ENCODE results near the gene MTMR10. TPM values are rescaled to one million over a fixed set of nuclear protein-coding genes. Genes with fewer than 3 reads are reported as not detected.

Gene MTMR10, protein sequence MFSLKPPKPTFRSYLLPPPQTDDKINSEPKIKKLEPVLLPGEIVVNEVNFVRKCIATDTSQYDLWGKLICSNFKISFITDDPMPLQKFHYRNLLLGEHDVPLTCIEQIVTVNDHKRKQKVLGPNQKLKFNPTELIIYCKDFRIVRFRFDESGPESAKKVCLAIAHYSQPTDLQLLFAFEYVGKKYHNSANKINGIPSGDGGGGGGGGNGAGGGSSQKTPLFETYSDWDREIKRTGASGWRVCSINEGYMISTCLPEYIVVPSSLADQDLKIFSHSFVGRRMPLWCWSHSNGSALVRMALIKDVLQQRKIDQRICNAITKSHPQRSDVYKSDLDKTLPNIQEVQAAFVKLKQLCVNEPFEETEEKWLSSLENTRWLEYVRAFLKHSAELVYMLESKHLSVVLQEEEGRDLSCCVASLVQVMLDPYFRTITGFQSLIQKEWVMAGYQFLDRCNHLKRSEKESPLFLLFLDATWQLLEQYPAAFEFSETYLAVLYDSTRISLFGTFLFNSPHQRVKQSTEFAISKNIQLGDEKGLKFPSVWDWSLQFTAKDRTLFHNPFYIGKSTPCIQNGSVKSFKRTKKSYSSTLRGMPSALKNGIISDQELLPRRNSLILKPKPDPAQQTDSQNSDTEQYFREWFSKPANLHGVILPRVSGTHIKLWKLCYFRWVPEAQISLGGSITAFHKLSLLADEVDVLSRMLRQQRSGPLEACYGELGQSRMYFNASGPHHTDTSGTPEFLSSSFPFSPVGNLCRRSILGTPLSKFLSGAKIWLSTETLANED
- total RNA-seq: 36.3 TPM
- long read RNA-seq, partial matches to known transcripts: 3 of 14 reads
- long read RNA-seq, other reads (novel, unspliced or antisense): 11 of 14 reads

DNA sequence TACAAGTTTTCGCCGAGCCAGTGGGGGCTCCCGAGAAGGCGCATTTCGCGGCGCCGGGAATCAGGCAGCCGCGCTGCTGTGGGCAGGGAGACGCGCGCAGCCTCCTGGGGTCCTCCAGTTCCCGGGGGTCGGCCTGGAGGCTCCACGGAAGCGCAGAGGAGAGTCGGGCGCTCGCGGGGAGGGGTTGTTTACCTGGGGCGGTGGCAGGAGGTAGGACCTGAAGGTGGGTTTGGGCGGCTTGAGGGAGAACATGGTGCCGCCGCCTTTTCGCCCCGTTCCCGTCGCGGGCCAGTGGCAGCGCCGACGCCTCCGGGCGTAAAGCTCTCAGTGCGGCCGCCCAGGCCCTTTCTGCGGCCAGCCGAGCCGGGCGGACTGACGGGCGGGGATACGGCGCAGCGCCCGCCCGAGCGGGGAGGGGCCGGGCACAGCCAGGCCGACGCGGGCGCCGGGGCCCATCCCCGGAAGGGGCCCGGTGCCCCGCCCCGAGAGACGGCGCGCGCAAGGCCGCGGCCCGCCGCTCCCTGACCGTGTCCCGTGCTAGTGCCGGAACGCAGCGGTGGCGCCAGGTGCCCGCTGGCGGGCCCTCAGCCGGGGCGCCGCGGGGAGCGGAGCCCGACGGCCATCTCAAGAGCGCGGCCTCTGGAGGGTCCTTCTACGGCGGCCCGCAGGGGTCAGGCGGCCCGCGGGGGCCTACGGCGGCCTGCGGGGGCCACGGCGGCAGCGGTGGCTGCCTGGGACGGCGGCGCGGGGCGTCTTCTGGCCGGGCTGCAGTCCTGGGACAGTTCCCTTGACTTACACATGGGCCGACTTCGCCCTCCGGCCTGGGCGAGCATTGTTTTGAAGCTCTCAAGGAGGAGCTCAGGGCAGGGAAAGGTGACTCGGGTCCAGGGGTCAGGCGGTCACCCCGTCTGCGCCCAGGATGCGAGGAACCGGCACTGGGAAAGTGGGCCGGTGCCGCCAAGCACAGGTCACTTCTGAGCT, at the start of gene MTMR10:
Gene MTMR10, minus strand, starts transcription at position 374 of the 981 bp plus-strand sequence. Its CDS starts 122 bp downstream, at position 252.
- DNase-seq (ENCODE audit: low spot score): peak; percentile 88

DNA sequence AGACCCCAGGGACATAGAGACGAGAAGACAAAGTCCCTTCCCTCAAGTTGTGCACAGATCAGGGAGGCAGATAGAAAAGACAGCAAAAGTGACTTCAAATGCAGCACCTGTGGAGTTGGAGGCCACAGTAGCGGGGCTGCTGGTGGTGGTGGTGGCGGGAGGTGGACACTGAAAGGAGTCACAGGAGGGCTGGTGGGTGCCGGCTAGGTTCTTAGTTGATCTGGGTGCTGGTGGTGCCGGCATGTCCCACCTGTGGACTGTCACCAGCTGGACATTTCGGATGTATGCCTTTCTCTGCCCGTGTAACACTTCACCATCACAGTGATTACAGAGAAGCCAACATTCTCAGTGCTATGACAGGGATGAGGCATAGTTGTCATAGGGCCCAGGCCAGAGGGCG, 49.2 kb upstream of the MTMR10 start:
- no peak for DNase-seq (ENCODE audit: low spot score)

DNA sequence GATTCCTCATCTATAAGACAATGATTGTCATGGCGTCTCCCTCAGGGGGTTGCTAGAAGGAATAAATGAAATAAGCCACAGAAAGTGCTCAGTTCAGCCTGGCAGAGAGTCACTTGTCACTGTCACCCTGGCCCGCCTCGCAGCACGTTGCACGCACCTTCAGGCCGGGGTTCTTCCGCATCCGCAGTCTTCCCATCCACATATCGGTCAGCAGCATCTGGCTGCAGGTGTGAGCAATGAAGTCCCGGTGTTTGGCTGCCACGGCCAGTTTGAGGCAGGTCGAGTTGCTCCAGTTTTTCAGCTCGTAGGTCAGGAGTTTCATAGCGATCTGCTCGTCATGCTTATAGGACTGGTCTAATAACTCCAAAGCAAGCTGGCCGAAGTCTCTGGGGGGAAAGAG, 48.5 kb upstream of the MTMR10 start:
- no peak for DNase-seq (ENCODE audit: low spot score)

DNA sequence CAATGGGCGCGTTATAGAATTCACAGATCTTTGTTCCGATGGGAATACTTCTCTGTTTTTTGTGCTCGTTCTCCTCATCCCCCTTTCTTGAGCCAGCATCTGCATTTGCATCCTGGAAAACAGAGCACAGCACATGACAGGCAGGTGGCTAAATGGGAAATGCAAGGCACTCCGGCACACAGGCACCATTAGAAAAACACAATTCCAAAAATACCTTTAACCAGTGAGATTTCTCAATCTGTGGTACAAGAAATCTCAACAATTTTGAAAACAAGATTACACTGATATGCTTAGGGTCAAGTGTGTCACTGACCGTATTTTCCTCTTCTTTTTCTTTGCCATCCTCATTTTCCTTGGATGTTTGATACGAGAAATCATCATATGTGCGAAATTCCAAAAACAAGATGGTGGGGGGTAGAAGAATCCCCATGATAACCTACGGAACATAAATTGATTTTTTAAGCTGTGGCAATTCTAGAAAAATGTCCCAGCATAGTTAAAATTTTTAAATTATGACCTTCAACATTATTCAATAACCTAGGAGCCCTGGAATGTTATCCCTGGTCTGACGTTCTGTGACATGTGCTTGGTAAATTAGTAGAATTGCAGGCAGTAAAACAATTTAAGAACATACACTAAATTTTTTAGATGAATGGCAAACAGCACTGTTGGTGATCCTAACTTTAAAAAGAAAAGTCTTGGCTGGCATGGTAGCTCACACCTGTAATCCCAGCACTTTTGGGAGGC, 46.5 kb upstream of the MTMR10 start:
- no peak for DNase-seq (ENCODE audit: low spot score)

DNA sequence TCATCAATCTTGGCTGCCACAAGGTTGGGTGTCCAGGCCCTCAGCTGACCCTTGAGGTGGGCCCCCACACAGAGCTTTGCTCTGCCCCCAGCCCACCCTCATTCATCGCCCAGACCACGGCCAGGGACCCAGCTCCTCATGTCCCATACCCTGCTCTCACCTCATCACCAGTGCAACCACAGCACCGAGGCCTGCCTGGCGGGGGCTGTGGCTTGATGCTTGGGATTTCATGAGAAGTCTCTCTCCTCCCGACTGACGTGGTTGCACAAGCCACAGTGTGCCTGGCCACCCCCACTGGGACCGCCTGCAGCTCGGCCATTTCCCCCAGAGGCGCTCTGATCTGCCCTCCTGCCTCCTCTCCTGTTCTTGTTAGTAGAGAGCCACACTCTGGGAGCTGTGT, 45.4 kb upstream of the MTMR10 start:
- no peak for DNase-seq (ENCODE audit: low spot score)

DNA sequence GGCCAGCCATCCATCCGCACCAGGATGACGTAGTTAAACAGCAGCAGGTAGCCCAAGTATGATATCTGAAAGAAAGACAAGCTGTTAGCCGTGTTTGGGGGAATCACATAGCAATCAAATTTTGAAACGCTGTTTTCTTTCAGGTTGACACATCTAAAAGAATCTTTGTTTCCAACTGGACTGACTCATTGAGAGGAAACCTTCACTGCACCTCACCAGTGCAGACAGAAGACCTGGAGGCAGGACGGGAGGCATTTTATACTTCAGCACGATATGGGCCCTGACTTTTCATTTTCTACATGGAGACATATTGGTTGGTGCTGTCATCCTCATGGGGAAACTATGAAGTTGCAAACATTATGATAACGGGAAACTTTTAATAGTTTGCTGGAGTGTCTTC, 44.2 kb upstream of the MTMR10 start:
- no peak for DNase-seq (ENCODE audit: low spot score)

DNA sequence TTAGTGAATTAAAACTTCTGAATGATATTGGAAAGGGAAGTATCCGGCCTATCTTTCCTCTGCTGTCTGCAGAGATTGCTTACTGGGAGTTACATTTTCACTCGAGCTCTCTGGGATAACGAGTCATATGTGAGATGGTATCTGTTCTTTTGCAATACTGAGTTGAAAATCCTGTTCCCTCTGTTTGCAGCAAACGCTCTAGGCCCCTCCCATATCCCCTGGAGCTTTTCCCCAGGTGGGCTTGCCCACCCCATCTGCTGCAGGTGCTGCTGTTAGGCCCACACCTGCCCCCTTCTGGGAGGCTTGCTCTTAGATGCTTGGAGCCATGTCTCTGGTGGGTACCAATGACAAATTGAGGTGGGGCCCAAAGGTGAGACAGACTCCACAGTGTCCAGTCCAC, 42.7 kb upstream of the MTMR10 start:
- no peak for DNase-seq (ENCODE audit: low spot score)

DNA sequence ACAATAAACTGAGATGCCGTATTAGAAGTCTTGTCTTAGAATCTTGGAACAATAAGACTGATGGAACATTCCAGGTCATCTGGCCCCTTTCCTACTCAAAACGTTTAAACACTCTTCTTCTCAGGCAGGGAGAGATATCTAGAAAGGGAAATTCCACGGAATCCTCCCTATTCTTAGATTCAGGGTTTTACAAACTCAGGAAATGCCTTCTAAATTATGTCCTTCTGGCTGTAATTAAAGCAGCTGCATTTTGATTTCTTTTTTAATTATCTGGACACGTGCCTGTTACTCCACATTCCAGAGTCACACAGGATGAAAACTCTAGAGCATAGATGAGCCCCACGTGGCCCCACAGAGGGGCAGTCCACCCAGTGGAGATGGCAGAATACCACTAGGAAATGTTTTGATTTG, 41.5 kb upstream of the MTMR10 start:
- no peak for DNase-seq (ENCODE audit: low spot score)

DNA sequence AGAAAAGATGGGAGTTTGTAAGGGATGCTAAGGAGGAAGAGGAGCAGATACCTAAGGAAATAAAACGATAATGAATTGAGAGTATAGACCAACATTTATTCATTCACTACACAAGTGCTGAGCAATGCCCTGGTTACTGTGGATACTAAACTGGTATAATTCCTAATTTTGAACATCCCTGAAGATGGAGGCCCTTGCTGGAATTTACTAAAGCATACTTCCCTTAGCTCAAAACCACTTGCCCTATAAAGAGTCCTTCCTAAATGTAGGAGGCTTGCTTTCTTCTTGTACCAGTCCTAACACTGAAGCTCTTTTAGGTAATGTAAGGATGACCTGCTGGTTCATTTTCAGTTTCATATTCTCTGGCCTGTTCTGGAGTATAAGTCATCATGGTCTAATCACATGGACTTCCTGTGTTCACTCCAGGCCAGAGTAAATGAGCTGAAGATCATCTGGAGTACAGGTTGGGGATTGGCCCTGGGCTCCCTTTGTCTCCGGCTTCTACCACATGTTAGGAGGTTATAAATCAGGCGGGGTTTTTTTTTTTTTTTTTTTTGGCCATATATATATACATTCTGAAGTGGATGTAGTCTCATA, 40.1 kb upstream of the MTMR10 start:
- no peak for DNase-seq (ENCODE audit: low spot score)

DNA sequence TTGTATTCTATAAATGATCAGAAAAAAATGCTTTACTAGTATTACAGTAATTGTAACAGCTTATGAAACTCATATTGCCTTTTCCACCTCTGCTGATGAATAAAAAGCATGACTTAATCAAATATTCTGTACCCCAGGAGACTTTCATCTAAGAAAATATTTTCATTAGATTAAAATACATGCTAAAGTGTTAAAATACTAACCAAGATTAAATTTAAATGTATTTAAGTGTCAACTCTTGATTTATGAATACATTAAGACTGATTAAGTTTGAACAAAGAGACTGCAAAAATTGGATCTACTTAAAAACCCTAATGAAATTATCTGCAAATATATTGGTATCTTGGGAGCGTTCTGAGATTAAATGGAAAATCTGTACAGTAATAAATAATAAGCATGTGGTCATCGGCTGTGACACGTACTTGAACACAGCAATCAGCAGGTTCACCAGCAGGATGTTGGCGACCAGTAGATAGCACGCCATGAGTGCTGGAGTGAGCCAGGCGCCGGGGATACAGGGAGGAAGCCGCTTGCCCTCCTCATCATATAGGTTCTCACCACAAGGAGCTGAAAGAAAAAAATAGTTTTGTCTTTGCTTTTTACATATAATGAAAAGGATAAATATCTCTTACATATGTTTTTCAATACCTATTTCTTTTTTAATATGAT, 36.6 kb upstream of the MTMR10 start:
- no peak for DNase-seq (ENCODE audit: low spot score)

DNA sequence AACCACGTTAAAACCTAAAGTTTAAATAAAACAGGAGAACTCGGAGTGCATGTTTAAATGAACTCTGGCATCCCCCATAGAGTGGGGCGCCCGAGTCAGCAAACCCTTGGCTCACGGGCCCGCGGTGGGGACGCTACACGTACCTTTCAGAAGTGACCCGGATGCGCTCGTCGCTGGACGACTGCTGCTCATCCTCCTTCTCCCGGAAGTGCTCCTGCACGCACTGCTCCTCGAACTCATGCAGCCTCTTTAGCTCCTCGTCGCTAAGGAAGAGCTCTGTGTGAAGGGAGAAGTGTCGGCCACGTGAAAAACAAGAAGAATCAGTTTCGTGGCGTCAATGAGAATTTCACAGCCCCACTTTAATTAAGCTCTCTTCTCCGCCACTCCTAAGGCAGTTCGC, 34.6 kb upstream of the MTMR10 start:
- no peak for DNase-seq (ENCODE audit: low spot score)

DNA sequence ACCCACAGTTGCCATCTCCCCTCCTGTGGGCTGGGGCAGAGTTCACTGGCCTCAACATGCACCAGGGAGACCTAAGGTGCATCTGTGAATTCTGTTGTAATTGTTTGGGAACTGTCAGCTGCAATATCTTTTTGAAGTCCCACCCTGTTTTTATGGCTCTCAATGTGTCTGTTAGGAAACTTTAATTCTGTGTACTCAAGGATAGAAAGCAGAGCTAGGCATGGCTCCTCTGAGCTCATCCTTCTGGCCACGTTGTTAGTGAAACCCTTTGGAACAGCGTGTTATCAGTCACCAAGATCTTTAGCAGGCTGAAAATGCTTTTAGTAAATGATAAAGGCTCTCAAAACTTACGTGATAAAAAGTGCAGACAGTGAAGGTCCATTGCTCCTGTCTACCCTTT, 33.6 kb upstream of the MTMR10 start:
- no peak for DNase-seq (ENCODE audit: low spot score)

DNA sequence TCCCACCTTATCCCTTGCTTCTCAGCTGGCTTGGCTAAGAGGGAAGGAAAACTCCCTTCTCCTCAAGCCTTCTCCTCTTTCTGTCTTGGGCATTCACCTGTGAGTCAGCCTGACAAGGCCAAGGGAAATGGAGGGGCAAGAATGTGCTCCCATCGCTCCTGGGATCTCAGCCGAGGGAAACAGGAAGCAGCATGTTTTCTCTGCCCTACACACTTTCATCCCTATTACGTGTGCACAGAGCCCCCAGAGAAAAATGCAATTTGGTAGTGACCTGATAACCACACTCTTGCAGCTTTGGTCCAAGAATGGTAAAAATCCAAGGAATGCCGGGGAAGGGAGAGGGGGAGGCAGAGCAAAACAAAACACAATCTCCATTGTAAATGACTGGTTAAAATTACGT, 32.9 kb upstream of the MTMR10 start:
- DNase-seq (ENCODE audit: low spot score): no peak

DNA sequence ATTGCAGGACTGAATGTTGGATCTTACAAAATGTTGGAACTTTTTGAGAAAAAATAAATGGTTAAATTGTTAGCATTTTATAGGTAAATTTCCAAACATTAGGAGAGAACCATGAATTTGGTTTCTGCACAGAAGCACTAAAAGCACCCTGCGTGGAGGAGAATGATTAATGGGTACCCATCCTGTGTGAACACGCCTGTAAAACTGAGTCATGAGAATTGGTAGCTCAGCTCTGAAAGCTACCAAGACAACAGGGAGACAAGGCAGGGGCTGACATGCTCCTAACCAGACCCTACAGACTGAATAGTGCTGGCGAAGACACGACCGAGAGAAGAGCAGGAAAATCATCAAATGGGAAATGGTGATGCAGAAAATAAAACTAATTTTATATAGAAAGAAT, 32.4 kb upstream of the MTMR10 start:
- DNase-seq (ENCODE audit: low spot score): no peak

DNA sequence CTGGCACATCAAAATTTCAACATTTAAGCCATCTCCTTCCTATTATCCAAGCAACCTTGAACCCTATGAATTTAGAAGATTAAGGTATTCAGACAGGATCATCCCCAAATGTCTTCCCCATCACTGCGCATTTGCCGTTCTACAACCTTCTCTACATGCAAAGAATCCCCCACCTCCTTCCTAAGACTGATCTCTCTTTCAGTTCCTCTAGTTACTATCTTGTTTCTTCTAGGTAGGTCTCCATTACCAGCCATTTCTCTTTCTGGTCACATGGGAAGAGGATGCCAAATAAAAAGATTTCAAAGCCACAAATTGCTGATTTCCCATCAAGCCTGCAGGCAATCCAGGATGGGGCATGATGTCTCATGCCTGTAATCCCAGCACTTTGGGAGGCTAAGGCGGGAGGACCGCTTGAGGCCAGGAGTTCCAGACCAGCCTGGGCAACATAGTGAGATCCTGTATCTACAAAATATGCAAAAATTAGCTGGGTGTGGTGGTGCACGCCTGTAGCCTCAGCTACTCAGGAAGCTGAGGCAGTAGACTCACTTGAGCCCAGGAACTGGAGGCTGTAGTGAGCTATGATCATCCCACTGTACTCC, 29.7 kb upstream of the MTMR10 start:
- no peak for DNase-seq (ENCODE audit: low spot score)

DNA sequence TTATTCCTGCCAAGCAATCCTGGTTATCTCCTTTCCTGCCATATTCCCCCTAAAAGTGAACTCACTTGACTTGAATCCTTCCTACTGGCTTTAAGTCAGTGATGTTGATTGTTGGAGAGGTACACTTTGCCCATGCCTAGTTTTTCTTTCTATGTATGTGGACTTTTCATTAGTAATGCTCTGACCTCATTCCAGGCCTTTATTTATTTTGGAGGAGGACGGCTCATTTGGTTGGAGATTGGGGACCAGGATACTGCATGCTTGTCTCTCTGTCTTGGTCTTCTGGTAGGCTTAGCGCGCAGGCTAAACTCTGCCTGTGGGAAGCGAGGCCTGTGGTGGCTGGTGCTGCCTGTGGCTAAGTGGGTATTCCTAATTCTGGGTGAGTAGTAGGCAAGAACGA, 29.1 kb upstream of the MTMR10 start:
- no peak for DNase-seq (ENCODE audit: low spot score)

DNA sequence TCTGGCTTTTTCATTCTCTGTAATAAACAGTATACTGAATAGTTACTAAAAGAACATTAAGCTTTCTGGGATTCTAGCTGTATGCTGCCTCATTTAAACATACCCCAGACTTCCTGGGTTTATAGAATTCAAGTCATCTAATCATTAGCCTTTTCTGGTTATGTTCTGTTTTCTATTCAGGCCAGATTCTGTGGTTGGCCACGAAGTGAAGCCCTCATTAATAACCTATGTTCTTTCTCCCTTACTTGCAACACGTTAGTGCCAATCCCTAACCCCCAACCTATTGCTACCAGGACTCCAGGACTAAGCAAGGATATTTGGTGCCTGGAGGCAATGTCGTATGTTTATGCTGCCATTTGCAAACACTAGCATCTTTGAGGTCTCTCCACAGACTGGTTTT, 28.6 kb upstream of the MTMR10 start:
- no peak for DNase-seq (ENCODE audit: low spot score)

DNA sequence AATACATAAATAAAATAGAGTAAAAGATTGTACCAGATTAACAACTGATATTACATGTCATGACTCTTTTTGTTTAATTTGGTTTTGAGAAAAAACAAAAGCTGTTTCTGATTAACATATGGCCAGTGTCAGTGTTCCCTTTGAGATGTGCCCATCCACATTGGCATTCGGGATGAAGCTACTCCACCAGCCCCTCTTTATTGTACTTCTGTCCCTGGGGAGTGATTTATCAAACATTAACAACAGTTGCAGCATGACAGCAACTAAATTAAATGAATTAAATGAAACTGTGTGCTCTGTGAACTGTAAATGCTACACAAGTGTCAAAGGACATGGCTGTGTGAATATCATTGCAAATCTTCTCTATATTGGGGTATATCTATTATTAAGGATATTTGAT, 25.9 kb upstream of the MTMR10 start:
- no peak for DNase-seq (ENCODE audit: low spot score)

DNA sequence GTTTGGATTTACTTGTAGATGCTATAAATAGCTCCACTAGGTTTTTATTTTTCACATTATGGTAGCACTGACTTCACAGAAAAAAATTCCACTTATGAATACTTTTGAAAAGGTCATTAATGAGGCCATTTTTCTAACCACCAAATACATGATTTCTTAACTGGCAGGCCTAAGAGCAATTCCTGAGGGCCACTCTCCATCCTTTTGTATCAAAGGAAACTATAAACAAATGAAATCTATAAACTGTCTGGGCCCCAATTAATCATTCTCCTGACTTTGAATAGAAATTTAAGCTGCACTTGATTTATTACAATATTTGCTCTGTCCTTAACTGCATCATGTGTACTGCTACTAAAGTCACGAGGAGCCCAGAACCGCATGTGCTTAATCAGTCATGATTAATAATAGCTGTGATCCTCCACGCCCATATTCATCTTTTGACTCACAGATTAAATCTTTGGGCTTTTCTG, 25.1 kb upstream of the MTMR10 start:
- DNase-seq (ENCODE audit: low spot score): no peak

Data from mesenteric fat pad (tissue), 1 donor.